AG20443 (cell line): Measurements from ENCODE around the gene SPOCK1.

Experiments
- DNase-seq: peaks from one replicate; pipeline ENCODE4 v3.0.0; 2012; ENCODE audit warnings: low spot score, mixed read lengths

SPOCK1 gene

GRCh38 chr5:137148655-137149054, 350.5 kb downstream of the SPOCK1 start:
- no peak for DNase-seq

GRCh38 chr5:137148159-137148558, 351.0 kb downstream of the SPOCK1 start:
- no peak for DNase-seq

DNA sequence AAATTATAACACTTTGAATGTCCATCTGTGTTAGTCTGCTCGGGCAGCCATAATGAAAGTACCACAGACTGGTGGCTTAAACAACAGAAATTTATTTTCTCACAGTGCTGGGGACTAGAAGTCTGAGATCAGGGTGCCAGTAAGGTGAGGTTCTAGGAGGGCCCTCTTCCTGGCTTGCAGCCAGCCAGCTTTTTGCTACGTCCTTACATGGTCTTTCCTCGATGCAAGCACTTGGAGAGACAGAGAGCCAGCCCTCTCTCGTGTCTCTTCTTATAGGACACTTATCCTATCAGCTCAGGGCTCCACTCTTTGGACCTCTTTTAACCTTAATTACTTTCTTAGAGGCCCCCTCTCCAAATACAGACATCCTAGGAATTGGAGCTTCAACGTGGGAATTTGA, 351.8 kb downstream of the SPOCK1 start:
- no peak for DNase-seq

- DNase-seq: peak; percentile 91
Measured at GRCh38 chr5:137146402-137146890, 352.7 kb downstream of the SPOCK1 start.

GRCh38 chr5:137145721-137146120, 353.4 kb downstream of the SPOCK1 start:
- peak; percentile 27 for DNase-seq

- no peak for DNase-seq
Measured at GRCh38 chr5:137144656-137145055, 354.5 kb downstream of the SPOCK1 start.

DNA sequence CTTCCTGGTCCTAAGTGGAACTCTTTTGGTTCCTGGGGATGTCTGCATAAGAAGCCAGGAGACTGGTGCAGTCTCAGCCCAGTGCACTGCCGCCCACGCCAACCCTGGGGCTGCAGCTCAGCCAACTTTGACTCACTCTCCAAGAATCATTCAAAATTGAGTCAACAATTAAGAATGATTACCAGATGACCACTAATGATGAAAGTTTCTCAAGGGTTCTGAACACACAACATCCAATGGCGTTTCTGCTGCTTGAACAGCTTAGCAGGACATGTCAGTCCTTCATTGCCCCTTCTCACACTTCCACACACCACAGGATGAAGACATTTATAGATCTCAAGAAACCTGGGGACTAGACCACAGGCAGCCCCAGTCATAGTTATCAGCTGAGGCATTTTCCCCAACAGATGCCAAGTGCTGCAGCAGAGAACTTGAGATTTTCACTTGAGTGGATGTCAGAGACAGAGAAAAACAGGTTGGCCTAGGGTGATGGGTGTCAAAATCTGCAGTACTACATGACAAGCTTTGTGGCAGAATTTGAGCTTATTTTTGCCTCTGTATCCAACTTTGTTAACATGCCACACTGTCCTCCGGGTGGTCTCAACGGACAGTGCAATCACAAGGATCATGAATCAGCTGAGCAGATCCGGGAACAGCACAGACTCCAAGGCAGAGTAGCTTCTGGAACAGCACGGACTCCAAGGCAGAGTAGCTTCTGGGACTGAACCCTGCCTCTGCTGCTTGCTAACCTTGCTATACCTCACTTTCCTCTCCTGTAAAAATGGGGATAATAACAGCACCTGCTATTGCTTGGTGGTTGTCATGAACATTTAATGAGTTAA, 356.1 kb downstream of the SPOCK1 start:
- DNase-seq: peak; percentile 92

- no peak for DNase-seq
Measured at GRCh38 chr5:137142346-137142745, 356.8 kb downstream of the SPOCK1 start.

- DNase-seq: peak; percentile 42
Measured at GRCh38 chr5:137141779-137142178, 357.3 kb downstream of the SPOCK1 start.

DNA sequence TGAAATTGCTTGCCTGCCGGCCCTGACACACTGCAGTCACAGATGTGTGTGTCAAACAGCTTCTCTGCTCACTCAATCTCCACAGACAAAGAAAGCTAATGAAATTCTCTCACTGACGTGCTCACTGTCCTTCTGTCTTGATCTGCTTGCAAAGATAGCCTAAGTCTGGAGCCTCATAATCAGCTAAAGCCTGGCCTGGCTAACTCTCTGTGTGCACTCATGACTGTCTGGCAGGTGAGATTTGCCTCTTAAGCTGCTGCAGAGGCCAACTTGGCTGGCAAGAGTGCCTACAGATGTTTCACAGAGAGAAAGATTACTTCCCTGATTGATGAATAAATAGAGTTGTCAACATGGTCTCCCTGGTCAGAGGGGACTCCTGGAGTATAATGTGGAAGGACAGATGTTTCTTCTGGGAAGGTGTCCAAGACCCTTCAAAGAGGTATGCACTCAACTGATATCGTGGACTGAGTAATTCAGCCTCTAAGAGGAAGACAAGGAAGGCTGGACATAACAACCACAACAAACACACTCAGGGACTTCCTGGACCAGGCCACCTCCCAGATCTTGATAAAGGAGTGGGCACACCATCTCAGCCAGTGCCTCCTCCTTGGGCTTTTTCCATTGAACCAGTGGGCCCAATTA, 362.0 kb downstream of the SPOCK1 start:
- no peak for DNase-seq

- no peak for DNase-seq
Measured at GRCh38 chr5:137134920-137135532, 364.1 kb downstream of the SPOCK1 start.

DNA sequence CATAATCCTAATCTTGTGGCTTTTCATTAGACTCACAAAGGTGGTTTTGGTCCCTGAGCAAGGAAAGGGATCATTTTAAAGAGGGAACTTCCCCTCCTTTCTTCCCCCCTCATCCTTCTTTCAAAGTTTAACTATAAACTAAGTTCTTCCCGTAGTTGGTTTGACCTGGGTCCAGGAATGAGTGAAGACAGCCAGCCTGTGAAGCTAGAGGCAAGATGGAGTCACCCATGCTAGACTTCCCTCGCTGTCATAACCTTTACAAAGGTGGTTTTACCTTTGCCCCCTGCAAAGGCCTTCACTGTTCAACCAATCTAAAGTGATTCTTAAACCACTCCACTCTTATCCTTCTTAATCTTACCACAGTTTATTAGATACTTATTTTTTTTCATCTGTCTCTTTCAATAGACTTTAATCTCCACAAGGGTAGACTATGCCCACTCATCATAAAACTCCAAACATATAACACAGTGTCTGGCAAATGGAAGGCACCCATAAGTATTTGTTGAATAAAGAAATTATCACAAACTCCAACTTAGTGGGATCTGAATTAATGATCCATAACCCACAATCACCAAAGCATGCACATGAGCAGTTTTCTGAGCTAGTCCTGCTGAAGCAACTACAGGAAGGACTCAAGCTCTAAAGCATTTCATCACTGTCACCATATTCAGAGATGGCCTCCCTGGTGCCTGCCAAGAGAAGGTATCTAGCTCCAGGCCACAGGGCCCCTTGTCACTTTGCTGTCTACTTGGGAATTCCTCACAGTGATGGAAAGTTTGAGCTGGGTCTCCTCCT, 369.0 kb downstream of the SPOCK1 start:
- DNase-seq: no peak

GRCh38 chr5:137128012-137128411, 371.1 kb downstream of the SPOCK1 start:
- no peak for DNase-seq

DNA sequence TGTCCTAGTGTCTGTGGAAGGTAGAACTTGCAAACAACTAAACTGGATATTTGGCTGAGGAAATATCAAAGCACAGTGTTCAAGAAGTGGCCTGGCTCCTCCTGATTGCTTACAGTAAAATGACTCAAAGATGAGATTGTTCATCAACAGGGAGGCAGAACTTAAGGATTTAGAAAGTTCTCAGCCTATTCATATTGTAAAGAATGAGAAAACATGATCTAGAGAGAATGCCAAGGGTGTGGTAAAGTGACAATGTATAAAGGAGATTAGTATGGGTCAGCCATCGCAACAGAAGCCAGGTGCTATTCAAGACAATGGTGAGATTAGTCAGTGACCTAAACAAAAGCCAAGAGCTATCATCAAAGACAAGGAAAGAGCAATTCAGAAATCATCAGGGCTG, 372.3 kb downstream of the SPOCK1 start:
- DNase-seq: no peak

- no peak for DNase-seq
Measured at GRCh38 chr5:137122558-137122957, 376.6 kb downstream of the SPOCK1 start.

DNA sequence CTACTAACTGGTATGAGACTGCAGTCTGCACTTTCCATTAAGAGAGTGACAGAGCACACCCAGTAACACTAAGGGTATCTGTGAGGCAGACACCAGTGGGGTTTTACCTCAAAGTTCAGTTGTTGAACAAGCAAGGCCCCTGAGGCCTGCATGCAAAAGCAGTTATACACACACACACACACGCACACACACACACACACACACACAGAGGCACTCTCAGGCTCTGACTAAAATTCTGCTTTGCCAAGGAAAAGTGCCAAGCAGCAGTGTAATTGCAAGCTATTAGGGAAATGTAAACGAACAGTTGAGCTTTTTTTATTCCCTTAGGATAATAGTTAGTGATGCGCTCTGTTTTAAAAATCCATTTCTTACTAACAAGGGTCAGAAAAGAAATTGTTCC, 377.1 kb downstream of the SPOCK1 start:
- DNase-seq: peak; percentile 18

DNA sequence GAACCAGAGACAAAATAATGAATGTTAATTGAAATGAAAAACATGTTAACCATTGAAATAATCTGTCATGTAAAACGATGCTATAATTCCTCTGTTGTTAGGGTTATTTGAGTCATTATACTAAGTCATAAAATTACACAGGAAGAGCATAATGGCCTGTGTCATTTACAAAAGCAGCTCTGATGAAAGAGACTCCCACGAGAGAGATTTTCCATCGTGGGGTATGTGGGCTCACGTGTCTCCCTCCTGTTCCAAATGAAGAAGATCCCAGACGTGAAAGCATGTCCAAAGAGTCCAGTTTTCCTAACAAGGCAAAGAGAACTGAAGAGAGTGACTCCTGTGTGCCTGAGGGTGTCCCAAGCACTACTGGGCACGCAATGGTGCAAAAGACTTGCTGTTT, 379.8 kb downstream of the SPOCK1 start:
- peak; percentile 14 for DNase-seq

- DNase-seq: no peak
Measured at GRCh38 chr5:137118629-137119028, 380.5 kb downstream of the SPOCK1 start.

- DNase-seq: no peak
Measured at GRCh38 chr5:137115152-137115551, 384.0 kb downstream of the SPOCK1 start.

DNA sequence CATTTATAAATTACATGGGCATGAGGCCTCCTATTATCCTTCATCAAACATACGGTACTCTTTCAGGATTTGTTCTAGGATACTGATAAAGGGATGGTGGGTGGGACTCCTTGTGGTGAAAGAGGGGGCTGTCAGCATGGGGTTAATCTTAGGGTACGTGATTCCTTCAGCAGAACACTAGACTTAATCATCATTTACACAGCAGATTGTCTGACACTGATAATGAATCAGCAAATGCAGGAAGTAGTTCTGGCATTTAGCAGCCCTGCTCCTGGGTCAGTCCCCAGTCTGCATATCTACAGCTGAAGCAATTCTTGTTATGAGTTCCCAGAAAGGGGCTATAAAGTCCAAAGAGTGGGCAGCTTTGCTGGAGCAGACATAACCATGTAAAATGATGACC, 384.6 kb downstream of the SPOCK1 start:
- peak; percentile 58 for DNase-seq

DNA sequence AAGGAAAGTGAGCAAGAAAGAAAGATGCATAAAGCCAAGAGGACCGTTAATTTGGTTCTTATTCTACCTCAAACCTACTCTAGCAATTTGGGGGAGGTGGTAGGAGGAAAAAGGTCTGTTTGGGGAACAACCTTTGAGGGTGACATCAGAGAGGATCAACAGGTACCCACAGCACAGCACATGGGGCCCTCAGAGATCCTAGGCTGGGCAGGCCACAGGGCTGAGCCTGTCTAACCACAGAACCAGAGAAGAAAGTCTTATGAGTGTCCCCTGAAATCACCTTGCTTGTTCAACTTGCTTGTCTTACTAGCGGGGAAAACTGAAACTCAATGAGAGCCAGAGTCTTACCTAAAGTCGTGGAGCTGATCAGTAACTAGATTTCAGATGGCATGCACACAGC, 385.2 kb downstream of the SPOCK1 start:
- no peak for DNase-seq

DNA sequence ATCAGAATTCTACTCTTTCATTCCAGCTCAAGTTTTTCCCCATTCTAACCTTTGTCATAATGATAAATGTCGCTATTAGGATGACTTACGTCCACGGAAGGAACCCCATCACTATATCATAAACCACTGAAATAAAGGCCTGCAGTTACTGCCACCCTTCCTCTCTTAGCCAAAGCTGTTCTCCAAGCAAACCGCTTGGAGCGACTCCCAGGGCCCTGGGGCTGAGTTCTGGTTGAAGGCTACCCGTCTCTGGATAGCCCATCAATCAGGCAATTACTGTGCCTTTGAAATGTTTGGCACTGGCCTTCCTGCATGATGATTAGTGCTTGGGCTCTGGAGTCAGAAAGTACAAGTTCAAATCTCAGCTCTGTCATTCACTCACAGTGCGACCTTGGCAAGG, 386.0 kb downstream of the SPOCK1 start:
- no peak for DNase-seq
